GM19099 (cell line): ENCODE measurements around the gene CNDP2.

Experiments
- POLR2A ChIP-seq: IDR thresholded peaks from 3 replicates; pipeline ENCODE4 v1.6.1; 2011; ENCODE audit warnings: low read depth; ENCODE audit not compliant: insufficient read length; ENCODE audit errors: extremely low read depth

The CNDP2 gene

DNA sequence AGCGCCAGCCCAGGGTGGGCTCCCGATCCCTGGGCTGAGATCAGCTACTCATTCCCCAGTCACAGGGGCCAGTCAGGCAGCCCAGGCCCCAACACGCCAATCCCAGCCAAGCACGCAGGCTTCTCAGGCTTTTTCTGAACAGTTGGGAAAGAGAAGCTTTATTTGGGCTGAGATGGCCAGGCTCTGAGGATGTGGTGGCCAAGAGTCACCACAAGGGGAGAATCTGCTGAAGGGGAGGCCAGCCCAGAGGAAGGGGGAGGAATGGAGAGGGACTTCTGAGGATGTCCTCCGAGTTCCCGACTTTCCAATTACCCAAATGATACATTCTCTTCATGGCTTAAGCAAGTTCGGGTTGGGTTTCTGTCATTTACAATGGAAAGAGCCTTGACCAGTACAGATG is 36.3 kb upstream of the CNDP2 start:
- no peak for TF ChIP-seq POLR2A

DNA sequence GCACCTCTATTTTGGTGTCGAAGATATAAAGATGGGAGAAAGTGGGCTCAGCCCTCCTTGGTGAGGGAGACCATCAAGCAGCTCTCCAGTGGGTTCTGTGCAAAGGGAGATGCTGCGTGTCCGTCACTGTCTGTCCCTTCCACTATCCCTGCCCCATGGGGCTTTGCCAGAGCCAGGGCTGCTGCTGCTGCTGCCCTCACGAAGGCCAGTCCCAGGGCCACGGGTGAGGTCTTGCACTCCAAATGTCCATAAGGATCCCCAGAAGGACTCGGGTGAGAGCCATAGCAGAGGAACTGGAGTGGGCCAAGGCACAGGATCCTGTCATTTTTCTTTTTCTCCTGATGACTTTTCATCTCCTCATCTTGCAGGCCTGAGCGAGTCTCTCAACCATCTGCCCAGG is 35.3 kb upstream of the CNDP2 start:
- TF ChIP-seq POLR2A: no peak

DNA sequence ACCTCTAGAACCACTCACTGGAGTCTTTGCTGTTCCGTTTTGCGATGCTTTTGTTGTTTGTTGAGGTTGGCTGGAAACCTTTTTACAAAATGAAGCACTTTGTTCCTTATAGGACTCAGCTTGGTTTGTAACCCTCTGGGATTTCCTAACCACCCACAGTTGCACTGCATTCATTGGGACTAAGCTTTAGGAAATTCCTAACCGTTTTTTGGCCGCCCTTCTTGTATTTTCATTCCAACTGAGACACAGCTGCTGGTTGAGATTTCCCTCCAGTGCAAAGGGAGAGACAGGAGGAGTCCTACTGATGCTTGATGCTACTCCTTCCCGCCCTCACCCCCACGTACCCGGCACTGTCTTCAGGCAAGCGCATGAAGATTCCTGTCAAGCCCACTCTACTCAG is 32.9 kb upstream of the CNDP2 start:
- TF ChIP-seq POLR2A: no peak

DNA sequence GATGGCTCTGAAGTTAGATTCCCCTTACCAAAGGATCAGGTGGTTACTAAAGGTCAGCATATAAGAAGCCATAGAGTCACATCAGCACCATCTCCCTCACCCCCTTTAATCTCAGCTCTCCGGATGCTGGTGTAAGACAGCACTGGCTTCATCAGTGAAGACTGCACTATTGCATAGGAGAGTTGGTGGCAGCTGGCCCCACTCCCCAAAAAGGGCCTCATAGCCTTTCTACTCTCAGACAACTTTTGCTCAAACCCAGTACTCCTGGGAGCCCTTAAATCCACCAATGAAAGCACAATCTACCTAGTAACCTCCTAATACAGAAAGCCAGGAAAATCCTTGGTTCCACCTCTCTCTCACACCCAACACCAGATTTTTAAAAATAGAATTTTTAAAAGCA is 32.2 kb upstream of the CNDP2 start:
- no peak for TF ChIP-seq POLR2A

DNA sequence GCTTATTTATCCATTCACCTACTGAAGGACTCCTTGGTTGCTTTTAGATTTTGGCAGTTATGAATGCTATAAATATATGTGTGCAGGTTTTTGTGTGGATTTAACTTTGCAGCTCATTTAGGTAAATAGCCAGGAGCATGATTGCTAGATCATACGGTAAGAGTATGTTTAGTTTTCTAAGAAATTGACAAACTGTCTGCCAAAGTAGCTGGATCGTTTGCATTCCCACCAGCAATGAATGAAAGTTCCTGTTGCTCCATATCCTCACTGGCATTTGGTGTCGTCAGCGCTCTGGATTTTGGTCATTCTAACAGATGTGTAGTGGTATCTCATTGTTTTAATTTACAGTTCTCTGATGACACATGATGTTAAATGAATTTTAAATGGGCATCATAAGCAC is 30.4 kb upstream of the CNDP2 start:
- no peak for TF ChIP-seq POLR2A

DNA sequence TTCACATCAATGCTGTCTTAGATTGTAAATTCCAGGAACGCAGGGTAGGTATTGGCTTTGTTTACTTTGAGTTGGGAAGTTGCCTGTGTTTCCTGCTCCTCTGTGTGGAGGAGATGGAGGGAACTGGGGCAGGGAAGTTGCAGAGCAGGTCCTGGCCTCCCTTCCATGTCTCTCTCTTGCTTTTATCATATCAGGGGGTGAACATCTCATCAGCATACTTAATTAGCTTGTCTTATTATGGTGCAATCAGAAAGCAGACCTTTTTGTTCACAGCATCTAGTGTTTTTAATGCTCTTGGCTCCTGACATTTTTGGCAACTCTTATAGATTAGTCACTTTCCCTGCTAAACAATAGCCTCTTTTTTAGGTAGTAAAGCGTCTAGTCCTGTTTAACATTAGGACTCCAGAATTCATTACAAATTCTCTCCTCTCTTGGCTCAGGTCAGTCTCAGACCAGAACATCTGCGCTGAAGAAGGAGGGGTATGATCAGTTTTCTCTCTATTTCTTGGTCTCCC is 27.6 kb upstream of the CNDP2 start:
- TF ChIP-seq POLR2A: no peak

DNA sequence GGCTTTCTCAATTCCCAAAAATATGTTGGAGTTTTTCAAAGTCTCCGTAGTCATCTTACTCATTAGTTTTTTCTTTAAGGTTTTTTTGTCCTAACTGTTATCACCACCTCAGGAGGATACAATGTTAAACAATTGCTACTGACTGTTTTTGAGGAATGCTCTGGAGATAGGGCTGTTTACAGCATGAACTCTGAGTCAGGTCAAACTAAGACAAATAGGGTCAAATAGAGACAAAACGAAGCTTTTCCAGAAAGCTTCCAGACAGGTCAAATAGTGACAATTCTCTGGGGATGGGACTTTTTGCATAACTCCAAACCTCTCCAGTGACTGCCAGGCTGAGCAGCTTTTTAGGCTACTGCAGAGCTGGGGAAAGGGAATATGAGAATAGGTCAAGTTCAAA is 23.9 kb upstream of the CNDP2 start:
- no peak for TF ChIP-seq POLR2A

DNA sequence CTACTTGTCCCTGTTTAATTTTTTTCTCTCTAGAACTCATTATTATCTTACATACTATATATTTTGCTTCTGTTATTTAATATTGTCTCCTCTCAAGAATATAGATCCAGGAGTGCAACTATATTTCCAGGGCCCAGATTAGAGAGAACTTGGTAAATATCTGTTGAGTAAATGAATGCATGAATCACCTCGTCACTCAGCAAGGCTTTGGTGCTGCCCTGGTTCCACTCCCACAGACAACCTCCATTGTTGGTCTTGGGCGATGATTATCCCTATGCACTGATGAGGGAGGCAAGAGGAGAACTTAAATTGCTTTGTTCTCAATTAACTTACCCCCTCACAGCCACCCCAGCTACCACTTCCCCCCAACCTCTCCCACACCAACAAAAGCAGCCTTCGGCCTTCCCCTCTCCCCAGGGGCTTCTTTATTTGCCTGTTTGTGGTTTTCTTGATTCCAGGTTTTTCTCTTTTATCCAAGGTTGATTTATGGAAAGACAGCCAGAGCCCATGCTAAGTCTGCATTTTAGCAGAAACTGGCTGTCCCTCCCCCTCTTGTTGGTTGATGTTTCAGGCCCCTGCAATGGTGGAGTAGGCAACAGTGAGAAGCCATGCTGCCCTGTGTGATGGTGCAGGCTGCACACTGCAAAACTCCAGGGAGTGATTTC is 22.1 kb upstream of the CNDP2 start:
- no peak for TF ChIP-seq POLR2A

DNA sequence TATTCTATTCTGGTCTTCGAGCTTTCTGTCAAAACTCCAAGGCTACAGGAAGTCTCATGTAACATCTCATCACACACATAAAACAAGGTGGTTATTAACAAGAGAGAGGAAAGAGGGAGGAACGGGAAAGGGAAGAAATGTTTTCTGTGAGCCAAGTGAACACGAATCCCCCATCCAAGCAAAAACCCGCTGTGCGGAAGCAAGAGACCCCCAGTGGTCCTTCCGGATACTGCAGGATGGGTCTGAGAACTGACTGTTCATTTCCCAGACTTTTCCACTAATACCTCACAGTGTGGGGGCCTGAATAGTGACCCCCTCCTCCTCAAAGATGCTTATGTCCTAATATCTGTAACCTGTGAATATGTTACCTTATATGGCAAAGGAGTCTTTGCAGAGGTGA is 20.0 kb upstream of the CNDP2 start:
- no peak for TF ChIP-seq POLR2A

DNA sequence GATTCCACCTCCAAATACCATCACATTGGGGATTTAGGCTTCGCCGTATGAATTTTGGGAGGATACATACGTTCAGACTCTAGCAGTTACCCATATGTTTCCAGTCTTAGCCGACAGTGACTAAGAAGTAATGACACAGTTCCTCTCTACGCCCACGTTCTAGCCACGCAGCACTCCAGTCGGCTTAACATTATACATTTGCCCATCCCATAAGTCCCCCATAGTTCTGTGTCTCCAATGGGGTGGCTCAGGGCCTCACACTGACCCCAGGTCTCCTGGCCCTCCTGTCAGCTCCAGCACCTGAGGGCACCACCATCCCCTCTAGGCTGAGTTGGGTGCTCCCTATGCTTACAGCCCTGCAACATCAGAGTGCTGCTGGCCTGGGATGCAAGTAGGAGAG is 18.4 kb upstream of the CNDP2 start:
- TF ChIP-seq POLR2A: no peak

DNA sequence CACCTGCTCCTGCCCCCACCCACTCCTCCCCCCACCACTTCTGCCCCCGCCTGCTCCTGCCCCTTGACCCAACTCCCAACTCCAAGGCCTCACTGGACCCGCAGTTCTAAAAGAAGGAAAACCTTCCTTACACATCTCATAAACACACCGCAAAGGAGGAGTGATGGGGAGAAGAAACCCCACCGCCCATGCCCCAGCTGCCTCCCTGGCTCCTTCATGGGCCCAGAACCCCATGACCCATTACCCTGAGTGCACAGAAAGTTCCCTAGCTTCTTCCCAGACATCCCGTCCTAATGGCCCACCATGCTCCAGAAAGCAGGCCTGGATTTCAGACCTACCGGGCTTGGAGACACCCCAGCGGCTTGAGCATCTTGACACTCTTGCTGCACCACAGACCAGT is 17.8 kb upstream of the CNDP2 start:
- TF ChIP-seq POLR2A: no peak

DNA sequence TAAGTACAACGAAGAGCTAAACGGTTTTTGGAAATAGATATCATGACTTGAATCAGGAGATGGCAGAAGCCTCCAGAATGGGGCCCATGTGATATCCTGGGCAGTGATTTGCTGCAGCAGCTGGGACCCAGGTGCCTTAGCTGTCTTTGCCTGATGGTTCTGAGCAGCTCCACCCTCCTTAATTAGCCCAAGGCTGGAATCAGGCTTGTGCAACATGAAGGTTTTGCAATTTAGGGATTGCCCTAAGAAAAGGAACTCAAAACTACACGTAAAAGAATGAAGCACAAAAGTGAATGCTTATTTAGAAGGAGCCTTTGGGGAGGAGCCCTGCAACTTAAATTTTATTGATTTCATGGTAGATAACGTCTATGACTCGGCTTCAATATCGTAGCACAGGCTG is 17.3 kb upstream of the CNDP2 start:
- no peak for TF ChIP-seq POLR2A

DNA sequence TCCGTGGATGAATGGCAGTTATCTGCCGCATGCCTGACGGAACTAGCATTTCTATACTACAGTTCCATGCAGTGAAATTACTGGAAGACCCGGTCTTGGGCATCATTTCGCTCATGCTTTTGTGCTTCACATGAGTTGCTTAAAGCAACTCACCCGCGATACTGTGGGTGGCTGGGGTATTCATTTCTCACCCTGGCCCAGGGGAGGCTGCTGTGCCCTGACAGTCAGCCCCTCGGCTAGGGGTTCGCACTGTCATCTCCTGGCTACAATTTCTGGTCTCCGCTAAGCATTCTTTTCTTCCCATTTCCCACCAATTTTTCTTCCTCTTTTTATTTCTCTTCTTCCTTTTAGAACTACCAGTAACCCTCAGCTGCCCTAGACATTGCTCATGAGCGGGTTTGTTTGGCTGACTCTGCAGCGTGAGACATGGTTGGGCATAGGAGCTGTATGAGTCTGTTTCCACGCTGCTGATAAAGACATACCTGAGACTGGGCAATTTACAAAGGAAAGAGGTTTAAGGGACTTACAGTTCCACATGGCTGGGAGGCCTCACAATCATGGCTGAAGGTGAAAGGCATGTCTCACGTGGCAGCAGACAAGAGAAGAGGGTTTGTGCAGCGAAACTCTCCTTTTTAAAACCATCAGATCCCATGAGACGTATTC is 16.5 kb upstream of the CNDP2 start:
- no peak for TF ChIP-seq POLR2A

DNA sequence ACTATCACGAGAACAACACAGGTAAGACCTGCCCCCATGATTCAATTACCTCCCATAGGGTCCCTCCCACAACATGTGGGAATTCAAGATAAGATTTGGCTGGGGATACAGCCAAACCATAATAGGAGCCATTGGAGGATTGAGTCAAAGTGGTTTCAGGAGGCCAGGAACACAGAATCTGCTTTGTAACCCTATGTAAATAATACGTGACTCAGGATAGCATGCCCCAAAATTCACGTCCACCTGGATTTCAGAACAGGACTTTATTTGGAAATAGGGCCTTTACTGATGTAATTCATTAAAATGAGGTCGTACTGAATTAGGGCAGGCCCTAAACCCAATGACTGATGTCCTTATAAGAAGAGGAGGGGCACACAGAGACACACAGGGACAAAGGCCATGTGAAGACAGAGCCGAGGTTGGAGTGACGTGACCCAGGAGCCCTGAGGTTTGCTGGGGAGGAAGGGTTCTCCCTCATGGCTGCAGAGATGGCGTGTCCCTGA is 16.0 kb upstream of the CNDP2 start:
- TF ChIP-seq POLR2A: no peak

DNA sequence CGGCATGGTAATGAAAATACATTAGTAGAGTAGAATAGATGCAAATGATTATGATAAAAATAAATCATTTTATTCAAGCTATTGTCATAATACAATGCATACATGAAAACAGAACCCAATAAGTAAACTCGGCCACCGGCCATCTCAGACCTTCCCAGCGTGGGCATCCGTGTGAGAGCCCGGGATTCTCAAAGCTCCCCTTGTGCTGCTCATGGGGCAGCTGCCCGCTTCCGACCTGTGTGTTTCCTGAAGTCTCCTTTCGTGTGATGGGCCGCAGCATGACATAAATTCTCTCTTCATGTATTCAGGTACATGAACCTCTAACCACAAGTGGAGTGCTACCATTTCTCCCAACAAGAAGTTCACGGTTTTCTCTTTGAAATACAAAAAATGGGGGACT is 13.5 kb upstream of the CNDP2 start:
- TF ChIP-seq POLR2A: no peak

DNA sequence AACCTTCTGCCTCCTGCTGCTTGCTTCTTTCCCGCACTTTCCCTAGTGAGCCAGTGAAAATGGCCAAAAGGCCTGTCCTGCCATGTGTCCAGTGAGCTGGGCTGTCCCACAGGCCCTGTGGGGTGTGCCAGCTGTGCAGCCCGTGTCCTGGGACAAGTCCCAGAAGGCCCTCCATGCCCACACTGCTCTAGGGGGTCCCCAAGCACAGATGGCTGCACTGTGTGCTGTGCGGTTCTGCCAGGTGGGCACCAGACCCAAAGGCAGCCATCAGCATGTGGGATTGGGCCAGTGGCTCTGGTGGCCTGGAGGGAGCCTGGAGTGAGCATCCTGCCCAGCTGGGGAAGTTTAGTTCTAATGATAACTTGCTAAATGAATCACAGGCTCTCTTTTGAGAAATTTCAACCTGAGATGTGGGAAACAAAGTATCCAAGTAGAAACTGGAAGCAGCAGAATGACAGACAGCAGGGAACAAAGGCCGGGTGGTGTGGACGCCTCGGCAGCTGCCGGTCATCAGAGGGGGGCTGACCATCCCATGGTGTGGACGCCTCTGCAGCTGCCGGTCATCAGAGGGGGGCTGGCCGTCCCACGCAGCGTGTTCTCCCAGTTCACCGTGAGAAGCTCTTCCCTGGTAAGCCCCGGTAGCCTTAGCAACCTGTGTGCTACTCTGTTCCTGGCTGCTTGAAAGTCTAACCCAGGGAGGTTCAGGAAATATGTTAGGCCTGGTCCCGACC is 9.9 kb upstream of the CNDP2 start:
- no peak for TF ChIP-seq POLR2A
